Measurements from ENCODE around the gene LMO1.

- no peak for TF ChIP-seq CTCF (IDR thresholded peaks at IDR 0.05 in 8 of 11, conservative IDR thresholded peaks at IDR 0.05 in 3 of 11)
- TF ChIP-seq POLR2A (IDR thresholded peaks at IDR 0.05), result no peak
- no peak for TF ChIP-seq POLR2AphosphoS5 (IDR thresholded peaks at IDR 0.05)
Observed at GRCh38 chr11:8222820-8223512, 40.7 kb downstream of the LMO1 start.
